Thyroid gland (tissue), 4 donors: ENCODE data around the gene TTC3.

Experiments used
- POLR2A ChIP-seq, 2 donors: fragments of 450-650 bp; IDR thresholded peaks; one replicate each; pipeline ENCODE4 v1.6.1; 2017; ENCODE audit warnings: antibody characterized with exemption in 2 of 2, mild to moderate bottlenecking in 2 of 2, moderate library complexity in 1 of 2
- TF ChIP-seq, protein P1 (sequence below), 6 experiments: fragments of 200-600 bp in 3 of 6; fragments of 450-650 bp in 3 of 6; sonication (generic) in 3 of 6; IDR thresholded peaks; one replicate each; pipeline ENCODE4 v1.5.1; 2016 to 2019; ENCODE audit warnings: antibody characterized with exemption in 6 of 6, mild to moderate bottlenecking in 2 of 6, inconsistent platforms in 1 of 6, moderate library complexity in 1 of 6

DNA sequence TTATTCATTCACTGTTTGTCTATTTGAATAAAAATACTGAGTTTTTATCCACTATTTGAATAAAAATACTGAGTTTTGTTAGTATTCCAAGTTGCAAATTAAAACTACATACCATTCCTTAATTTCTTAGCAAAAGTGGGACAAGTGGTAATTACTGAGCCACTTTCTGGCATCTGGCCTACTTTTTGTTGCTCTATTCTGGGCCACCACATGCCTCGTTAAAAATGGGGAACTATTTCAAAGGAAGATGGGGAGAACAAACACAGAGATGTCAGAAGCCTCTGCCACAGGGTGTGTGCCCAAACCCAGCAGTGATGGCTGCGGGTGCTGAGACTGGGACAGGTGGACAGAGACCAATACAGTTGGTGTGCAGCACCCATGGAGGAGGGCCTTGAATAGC lies 14.8 kb upstream of the TTC3 start:
- TF ChIP-seq, protein P1, sequence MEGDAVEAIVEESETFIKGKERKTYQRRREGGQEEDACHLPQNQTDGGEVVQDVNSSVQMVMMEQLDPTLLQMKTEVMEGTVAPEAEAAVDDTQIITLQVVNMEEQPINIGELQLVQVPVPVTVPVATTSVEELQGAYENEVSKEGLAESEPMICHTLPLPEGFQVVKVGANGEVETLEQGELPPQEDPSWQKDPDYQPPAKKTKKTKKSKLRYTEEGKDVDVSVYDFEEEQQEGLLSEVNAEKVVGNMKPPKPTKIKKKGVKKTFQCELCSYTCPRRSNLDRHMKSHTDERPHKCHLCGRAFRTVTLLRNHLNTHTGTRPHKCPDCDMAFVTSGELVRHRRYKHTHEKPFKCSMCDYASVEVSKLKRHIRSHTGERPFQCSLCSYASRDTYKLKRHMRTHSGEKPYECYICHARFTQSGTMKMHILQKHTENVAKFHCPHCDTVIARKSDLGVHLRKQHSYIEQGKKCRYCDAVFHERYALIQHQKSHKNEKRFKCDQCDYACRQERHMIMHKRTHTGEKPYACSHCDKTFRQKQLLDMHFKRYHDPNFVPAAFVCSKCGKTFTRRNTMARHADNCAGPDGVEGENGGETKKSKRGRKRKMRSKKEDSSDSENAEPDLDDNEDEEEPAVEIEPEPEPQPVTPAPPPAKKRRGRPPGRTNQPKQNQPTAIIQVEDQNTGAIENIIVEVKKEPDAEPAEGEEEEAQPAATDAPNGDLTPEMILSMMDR (IDR thresholded peaks at IDR 0.05) = no peak
- no peak for TF ChIP-seq POLR2A (IDR thresholded peaks at IDR 0.05)
